DOHH2 (cell line): ENCODE measurements around the gene MYO1F.
A peak's percentile ranks its signal among the peaks of the same experiment; 100 is the strongest.

ENCODE experiments used
- H3F3A ChIP-seq: fragments of 200-600 bp; sonication (generic), shearing (Covaris generic); 2 replicates; pipeline ENCODE4 v1.6.0; 2016; ENCODE audit warnings: antibody characterized with exemption, mild to moderate bottlenecking; ENCODE audit not compliant: control insufficient read depth, insufficient read depth
- H3K27ac ChIP-seq: fragments of 200-600 bp; sonication (generic); 2 replicates; pipeline ENCODE4 v1.5.1; 2014; ENCODE audit warnings: low read depth, mild to moderate bottlenecking, low read length, moderate library complexity
- H3K27me3 ChIP-seq: fragments of 200-600 bp; sonication (generic); 2 replicates; pipeline ENCODE4 v1.6.1; 2014; ENCODE audit warnings: mild to moderate bottlenecking, low read length, mixed read lengths; ENCODE audit not compliant: control insufficient read depth
- H3K36me3 ChIP-seq: fragments of 200-600 bp; sonication (generic); 2 replicates; pipeline ENCODE4 v1.6.1; 2014; ENCODE audit warnings: mild to moderate bottlenecking, low read length, moderate library complexity, mixed read lengths; ENCODE audit not compliant: control insufficient read depth
- H3K4me1 ChIP-seq: fragments of 200-600 bp; sonication (generic); 2 replicates; pipeline ENCODE4 v1.6.1; 2014; ENCODE audit warnings: mild to moderate bottlenecking, low read length, mixed read lengths; ENCODE audit not compliant: control insufficient read depth
- H3K4me2 ChIP-seq: fragments of 200-600 bp; sonication (generic); 2 replicates; pipeline ENCODE4 v1.6.0; 2014; ENCODE audit warnings: mild to moderate bottlenecking, low read length, moderate library complexity
- H3K4me3 ChIP-seq: fragments of 200-600 bp; sonication (generic); 2 replicates; pipeline ENCODE4 v1.5.1; 2014; ENCODE audit warnings: mild to moderate bottlenecking, low read length, mixed read lengths
- H3K79me2 ChIP-seq: fragments of 200-600 bp; sonication (generic); 2 replicates; pipeline ENCODE4 v1.6.1; 2014; ENCODE audit warnings: mild to moderate bottlenecking, low read length, mixed read lengths; ENCODE audit not compliant: control insufficient read depth
- H3K9me2 ChIP-seq: fragments of 200-600 bp; sonication (generic); replicated peaks from 2 replicates; pipeline ENCODE4 v1.6.1; 2014; ENCODE audit warnings: mild to moderate bottlenecking, low read length, mixed read lengths; ENCODE audit not compliant: control insufficient read depth
- H3K9me3 ChIP-seq: fragments of 200-600 bp; sonication (generic); 2 replicates; pipeline ENCODE4 v1.6.1; 2014; ENCODE audit warnings: antibody characterized with exemption, low read length, mixed read lengths; ENCODE audit not compliant: control insufficient read depth, insufficient read depth
- H4K20me1 ChIP-seq: fragments of 200-600 bp; sonication (generic); 2 replicates; pipeline ENCODE4 v1.6.0; 2014; ENCODE audit warnings: low read depth, mild to moderate bottlenecking, antibody characterized with exemption, low read length, moderate library complexity; ENCODE audit not compliant: control insufficient read depth, insufficient read depth
- EZH2phosphoT487 ChIP-seq: fragments of 200-600 bp; sonication (generic); IDR thresholded peaks from 2 replicates; pipeline ENCODE4 v1.6.1; 2017; ENCODE audit warnings: borderline replicate concordance, mild to moderate bottlenecking, antibody characterized with exemption, low read length, moderate library complexity, mixed read lengths
- TF ChIP-seq, protein P1 (sequence below): fragments of 200-600 bp; sonication (generic); IDR thresholded peaks from one replicate; pipeline ENCODE4 v1.5.1; 2014; ENCODE audit warnings: antibody characterized with exemption, mild to moderate bottlenecking, low read depth, low read length; ENCODE audit not compliant: poor library complexity, severe bottlenecking

Gene MYO1F

GRCh38 chr19:8510589-8511115 is 66.6 kb downstream of the MYO1F start:
- H3K4me2 ChIP-seq, result no peak overlapping the region
- H3K79me2 ChIP-seq, result peaks cover 12% of the 10 kb centered on the region
- peaks cover 26% of the 10 kb centered on the region for H3K4me1 ChIP-seq
- no peaks in the 10 kb centered on the region for H3F3A ChIP-seq
- TF ChIP-seq, protein P1, sequence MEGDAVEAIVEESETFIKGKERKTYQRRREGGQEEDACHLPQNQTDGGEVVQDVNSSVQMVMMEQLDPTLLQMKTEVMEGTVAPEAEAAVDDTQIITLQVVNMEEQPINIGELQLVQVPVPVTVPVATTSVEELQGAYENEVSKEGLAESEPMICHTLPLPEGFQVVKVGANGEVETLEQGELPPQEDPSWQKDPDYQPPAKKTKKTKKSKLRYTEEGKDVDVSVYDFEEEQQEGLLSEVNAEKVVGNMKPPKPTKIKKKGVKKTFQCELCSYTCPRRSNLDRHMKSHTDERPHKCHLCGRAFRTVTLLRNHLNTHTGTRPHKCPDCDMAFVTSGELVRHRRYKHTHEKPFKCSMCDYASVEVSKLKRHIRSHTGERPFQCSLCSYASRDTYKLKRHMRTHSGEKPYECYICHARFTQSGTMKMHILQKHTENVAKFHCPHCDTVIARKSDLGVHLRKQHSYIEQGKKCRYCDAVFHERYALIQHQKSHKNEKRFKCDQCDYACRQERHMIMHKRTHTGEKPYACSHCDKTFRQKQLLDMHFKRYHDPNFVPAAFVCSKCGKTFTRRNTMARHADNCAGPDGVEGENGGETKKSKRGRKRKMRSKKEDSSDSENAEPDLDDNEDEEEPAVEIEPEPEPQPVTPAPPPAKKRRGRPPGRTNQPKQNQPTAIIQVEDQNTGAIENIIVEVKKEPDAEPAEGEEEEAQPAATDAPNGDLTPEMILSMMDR, result no peak
- TF ChIP-seq EZH2phosphoT487, result no peak
- H3K27ac ChIP-seq, result no peak overlapping the region
- H3K27me3 ChIP-seq, result no peaks in the 10 kb centered on the region
- no peaks in the 10 kb centered on the region for H3K9me2 ChIP-seq
- no peaks in the 10 kb centered on the region for H4K20me1 ChIP-seq
- H3K4me3 ChIP-seq, result no peak overlapping the region
- H3K9me3 ChIP-seq, result no peaks in the 10 kb centered on the region
- no peaks in the 10 kb centered on the region; the same call in 1 of the 2 replicates for H3K36me3 ChIP-seq

DNA sequence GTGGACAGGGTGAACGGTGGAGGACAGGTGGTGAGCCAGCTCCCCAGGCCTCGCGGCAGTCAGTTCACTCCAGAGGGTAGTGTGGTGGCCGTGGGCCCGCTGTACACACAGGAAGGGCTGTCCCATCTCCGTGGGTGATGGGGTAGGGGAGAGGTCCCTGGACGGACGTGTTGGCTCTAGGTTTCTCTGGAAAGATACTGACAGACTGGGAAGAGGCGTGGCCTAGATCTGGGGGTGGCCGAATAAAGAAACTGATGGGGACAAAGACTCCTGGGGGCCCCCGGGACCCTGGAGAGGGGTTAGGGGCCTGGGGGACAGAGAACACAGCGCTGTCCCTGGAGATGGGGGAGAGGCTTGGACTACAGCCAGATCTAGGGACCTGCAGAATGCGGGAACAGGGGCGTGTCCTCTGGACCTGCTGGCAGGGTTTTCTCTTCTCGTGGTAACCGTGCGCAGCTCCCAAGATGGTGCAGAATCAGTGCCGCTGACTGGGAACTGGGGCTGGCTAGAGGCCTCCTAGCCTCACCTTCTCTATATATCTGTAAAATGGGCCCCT is 70.8 kb downstream of the MYO1F start:
- Histone ChIP-seq H3K79me2 (no peaks in the 10 kb centered on the region), H3K36me3 (no peaks in the 10 kb centered on the region; the same call in 1 of the 2 replicates), H3K4me3 (peak overlapping the region; percentile 80), H3K4me2 (peak overlapping the region; percentile 79), H3F3A (no peaks in the 10 kb centered on the region), H4K20me1 (no peaks in the 10 kb centered on the region), H3K9me2 (no peaks in the 10 kb centered on the region), H3K27ac (no peak overlapping the region), H3K9me3 (no peaks in the 10 kb centered on the region), H3K4me1 (peaks cover 12% of the 10 kb centered on the region), H3K27me3 (no peaks in the 10 kb centered on the region)
- TF ChIP-seq, protein P1, result peak; percentile 48
- no peak for TF ChIP-seq EZH2phosphoT487

- Histone ChIP-seq H3K27ac (no peak overlapping the region), H3K36me3 (no peaks in the 10 kb centered on the region), H3K79me2 (no peaks in the 10 kb centered on the region), H3K4me2 (peak overlapping the region; percentile 79), H3K27me3 (no peaks in the 10 kb centered on the region), H4K20me1 (no peaks in the 10 kb centered on the region), H3F3A (no peaks in the 10 kb centered on the region), H3K4me3 (peak overlapping the region; percentile 80), H3K9me3 (no peaks in the 10 kb centered on the region), H3K4me1 (peaks cover 12% of the 10 kb centered on the region), H3K9me2 (no peaks in the 10 kb centered on the region)
- TF ChIP-seq EZH2phosphoT487, result no peak
- TF ChIP-seq, protein P1, result peak; percentile 96
These were observed 71.4 kb downstream of the MYO1F start for GRCh38 chr19:8505680-8506401.
